Measurements from ENCODE around the gene SCARB2. TPM values are rescaled to one million over a fixed set of nuclear protein-coding genes. Genes with fewer than 3 reads are reported as not detected.
A peak's percentile ranks its signal among the peaks of the same experiment; 100 is the strongest.

The SCARB2 gene
- total RNA-seq, 1 experiment from 2014 or later: 51.3 TPM

- TF ChIP-seq REST (IDR thresholded peaks at IDR 0.05; ENCODE audit: low read depth) (no peak), SP1 (IDR thresholded peaks at IDR 0.05; ENCODE audit: low read depth) (peak; percentile 91), ZFX (IDR thresholded peaks at IDR 0.05) (peak; percentile 93), POLR2A (IDR thresholded peaks at IDR 0.05; ENCODE audit: borderline replicate concordance, extremely low read depth, insufficient read depth, insufficient read length) (peak; percentile 78), RAD21 (IDR thresholded peaks at IDR 0.05; ENCODE audit: low read depth) (no peak), JUND (IDR thresholded peaks at IDR 0.05) (no peak; the same call in 1 of the 2 replicates), MAX (IDR thresholded peaks at IDR 0.05) (peak; percentile 94)
Measured at GRCh38 chr4:76148142-76148865, 65.3 kb downstream of the SCARB2 start, which contains the start of gene NUP54 (continued).

GRCh38 chr4:76147454-76148141 is 66.0 kb downstream of the SCARB2 start:
- peak overlapping the region; percentile 75 for H3K27ac ChIP-seq (ENCODE audit: low read depth, low read length)
- BruUV-seq (replicated peaks): no TSS peak
- ATAC-seq (peak; percentile 92), DNase-seq (ENCODE audit: low read depth, low spot score) (peak; percentile 75)
- peaks cover 12% of the 10 kb centered on the region for H4K20me1 ChIP-seq (ENCODE audit: insufficient read depth)
- H3K9me2 ChIP-seq (ENCODE audit: insufficient read depth): no peaks in the 10 kb centered on the region
- peak overlapping the region; percentile 97 for H3K9ac ChIP-seq (ENCODE audit: low read length)
- peak overlapping the region; percentile 84 to 89 for H3K4me3 ChIP-seq (replicated peaks in 1 of 2; ENCODE audit: low read depth in 1 of 2, low read length in 2 of 2)
- POLR2A ChIA-PET: no interaction called here
- H2AFZ ChIP-seq (ENCODE audit: low read depth, low read length, poor library complexity, severe bottlenecking): no peak overlapping the region
- CTCF ChIA-PET: no interaction called here
- intact Hi-C loops (cut with micrococcal nuclease): loop anchor here (5.0 kb wide), 1 partner anchor 155 kb away; the partner anchor contains the start of gene SDAD1
- H3K27me3 ChIP-seq (ENCODE audit: insufficient read depth, low read length): no peaks in the 10 kb centered on the region
- H3K79me2 ChIP-seq (ENCODE audit: insufficient read depth, low read length): peaks cover 64% of the 10 kb centered on the region
- H3K4me1 ChIP-seq (ENCODE audit: control insufficient read depth in 1 of 2, insufficient read depth in 2 of 2, low read length in 2 of 2): peaks cover 8 to 19% of the 10 kb centered on the region in 2 experiments; a peak in 3 of 4 replicates
- H3K9me3 ChIP-seq (ENCODE audit: control insufficient read depth in 1 of 2, insufficient read depth in 1 of 2, low read depth in 1 of 2, low read length in 2 of 2): no peaks in the 10 kb centered on the region
- peaks cover 0 to 7% of the 10 kb centered on the region in 2 experiments; a peak in 2 of 4 replicates for H3K36me3 ChIP-seq (ENCODE audit: control insufficient read depth in 1 of 2, insufficient read depth in 2 of 2, low read length in 2 of 2)
- RAD21 ChIA-PET (ENCODE audit: low non-redundant PET in 1 of 2, low total read pairs in 2 of 2, uncharacterized antibody in 2 of 2, unreplicated experiment in 2 of 2): no interaction called here
- peak overlapping the region; percentile 89 for H3K4me2 ChIP-seq (ENCODE audit: low read length)
- TF ChIP-seq ZFX (IDR thresholded peaks at IDR 0.05): no peak
- no peak for TF ChIP-seq ZBTB33 (IDR thresholded peaks at IDR 0.05; ENCODE audit: extremely low read depth, insufficient replicate concordance, low read length)
- TF ChIP-seq YY1 (IDR thresholded peaks at IDR 0.05; ENCODE audit: extremely low read depth, insufficient replicate concordance, low read depth, low read length): no peak
- no peak for TF ChIP-seq SP1 (IDR thresholded peaks at IDR 0.05; ENCODE audit: low read depth)
- TF ChIP-seq SIN3A (IDR thresholded peaks at IDR 0.05; ENCODE audit: low read depth): no peak
- TF ChIP-seq POLR2A (IDR thresholded peaks at IDR 0.05; ENCODE audit: borderline replicate concordance, extremely low read depth, insufficient read depth, insufficient read length): no peak
- no peak for TF ChIP-seq SRF (IDR thresholded peaks at IDR 0.05; ENCODE audit: low read depth)
- TF ChIP-seq MAX (IDR thresholded peaks at IDR 0.05): no peak
- no peak for TF ChIP-seq RAD21 (IDR thresholded peaks at IDR 0.05; ENCODE audit: low read depth)
- TF ChIP-seq CBX3 (IDR thresholded peaks at IDR 0.05; ENCODE audit: low read depth): no peak
- no peak for TF ChIP-seq ELF1 (IDR thresholded peaks at IDR 0.05; ENCODE audit: borderline replicate concordance, low read depth)
- TF ChIP-seq CTCF (IDR thresholded peaks at IDR 0.05 in 2 of 3, conservative IDR thresholded peaks at IDR 0.05 in 1 of 3; ENCODE audit: borderline replicate concordance in 1 of 3, insufficient read depth in 1 of 3, low read depth in 2 of 3, low read length in 2 of 3): no peak
- no peak for TF ChIP-seq JUND (IDR thresholded peaks at IDR 0.05)

All from HCT116 (cell line).